NCI-H2107 (cell line): Measurements from ENCODE around the gene SLFN14.
"Not testable (repeated sequence)": the region's sequence is repeated elsewhere in the genome, so short reads cannot be mapped to it uniquely, and the experiment has no call there.

Experiments
- DNase-seq: peaks from one replicate; lab custom pipeline; 2025; lab: John Stamatoyannopoulos, UW

Gene SLFN14

GRCh38 chr17:35559495-35560210, 966 bp downstream of the SLFN14 start:
- no peak for DNase-seq

- DNase-seq, result no peak
These were observed 3.3 kb downstream of the SLFN14 start for GRCh38 chr17:35557353-35557752.

- DNase-seq, result no peak
These were observed 4.9 kb downstream of the SLFN14 start for GRCh38 chr17:35555691-35556090.

GRCh38 chr17:35554668-35555067, 6.0 kb downstream of the SLFN14 start:
- DNase-seq, result no peak

GRCh38 chr17:35553310-35553709, 7.3 kb downstream of the SLFN14 start:
- no peak for DNase-seq

GRCh38 chr17:35548978-35549377, 11.6 kb downstream of the SLFN14 start:
- no peak for DNase-seq

- no peak for DNase-seq
These were observed 12.3 kb downstream of the SLFN14 start for GRCh38 chr17:35548208-35548810.

GRCh38 chr17:35546487-35546886, 14.1 kb downstream of the SLFN14 start:
- no peak for DNase-seq

- DNase-seq, result no peak
These were observed 15.5 kb downstream of the SLFN14 start for GRCh38 chr17:35545150-35545549.

GRCh38 chr17:35543856-35544255, 16.8 kb downstream of the SLFN14 start:
- no peak for DNase-seq

- no peak for DNase-seq
These were observed 17.6 kb downstream of the SLFN14 start for GRCh38 chr17:35542990-35543389.

- no peak for DNase-seq
These were observed 19.2 kb downstream of the SLFN14 start for GRCh38 chr17:35541434-35541833.

- no peak for DNase-seq
These were observed 19.8 kb downstream of the SLFN14 start for GRCh38 chr17:35540589-35541404.

GRCh38 chr17:35539659-35540026, 21.0 kb downstream of the SLFN14 start:
- no peak for DNase-seq

GRCh38 chr17:35537601-35538141, 22.9 kb downstream of the SLFN14 start, which contains the start of gene SLFN12L:
SLFN12L (minus strand) TSS chr17:35537678; CDS start chr17:35522364, 15,314 bp downstream.
- DNase-seq, result no peak

GRCh38 chr17:35536664-35537171, 23.9 kb downstream of the SLFN14 start:
- no peak for DNase-seq

GRCh38 chr17:35535406-35535805, 25.2 kb downstream of the SLFN14 start:
- not testable (repeated sequence) for DNase-seq

- DNase-seq, result no peak
These were observed 26.0 kb downstream of the SLFN14 start for GRCh38 chr17:35534576-35535093.

GRCh38 chr17:35531160-35531559, 29.5 kb downstream of the SLFN14 start:
- no peak for DNase-seq

- no peak for DNase-seq
These were observed 30.8 kb downstream of the SLFN14 start for GRCh38 chr17:35529866-35530265.

GRCh38 chr17:35529326-35529725, 31.3 kb downstream of the SLFN14 start:
- DNase-seq, result not testable (repeated sequence)

- DNase-seq, result no peak
These were observed 37.3 kb downstream of the SLFN14 start for GRCh38 chr17:35523296-35523695.
